Measurements from ENCODE around the gene VBP1. TPM values are rescaled to one million over a fixed set of nuclear protein-coding genes. Genes with fewer than 3 reads are reported as not detected.
"Not testable (repeated sequence)": the region's sequence is repeated elsewhere in the genome, so short reads cannot be mapped to it uniquely, and the experiment has no call there.

Gene VBP1
- total RNA-seq, 1 experiment from 2014 or later, result 77.3 TPM

DNA sequence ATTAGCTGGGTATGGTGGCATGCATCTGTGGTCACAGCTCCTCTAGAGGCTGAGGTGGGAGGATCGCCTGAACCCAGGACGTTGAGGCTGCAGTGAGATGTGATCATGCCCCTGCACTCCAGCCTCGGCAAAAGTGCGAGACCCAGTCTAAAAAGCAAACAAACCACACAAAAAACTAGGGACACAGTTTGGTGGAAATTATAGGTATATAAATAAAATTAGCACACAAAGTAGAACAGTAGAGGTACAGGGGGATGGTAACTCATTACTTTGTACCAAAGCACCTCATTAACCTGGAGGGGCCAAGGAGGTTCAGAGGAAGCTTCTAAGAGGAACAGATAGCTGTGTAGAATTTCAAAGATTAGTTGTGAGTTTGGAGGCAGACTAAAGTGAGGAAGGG, 5.1 kb downstream of the VBP1 start:
- TF ChIP-seq EGR1 (IDR thresholded peaks at IDR 0.05; ENCODE audit: low read depth) (no peak), CBX3 (IDR thresholded peaks at IDR 0.05; ENCODE audit: low read depth) (no peak), EZH2phosphoT487 (IDR thresholded peaks at IDR 0.05; ENCODE audit: borderline replicate concordance) (no peak)
- intact Hi-C loops (cut with micrococcal nuclease), result no loop called here
- ATAC-seq, result no peak
- H3K79me2 ChIP-seq (ENCODE audit: insufficient read depth, low read length), result peaks cover 77% of the 10 kb centered on the region
- ChIA-PET CTCF (no interaction called here), POLR2A (no interaction called here), RAD21 (ENCODE audit: low non-redundant PET in 1 of 2, low total read pairs in 2 of 2, uncharacterized antibody in 2 of 2, unreplicated experiment in 2 of 2) (no interaction called here)
- no peak overlapping the region for H3K27ac ChIP-seq (ENCODE audit: low read depth, low read length)
- no peak overlapping the region for H2AFZ ChIP-seq (ENCODE audit: low read depth, low read length, poor library complexity, severe bottlenecking)
- H3K9me2 ChIP-seq (ENCODE audit: insufficient read depth), result no peaks in the 10 kb centered on the region
- H3K27me3 ChIP-seq (ENCODE audit: insufficient read depth, low read length), result no peaks in the 10 kb centered on the region
- H3K9ac ChIP-seq (ENCODE audit: low read length), result no peak overlapping the region
- H3K9me3 ChIP-seq (ENCODE audit: control insufficient read depth in 1 of 2, insufficient read depth in 1 of 2, low read depth in 1 of 2, low read length in 2 of 2), result no peaks in the 10 kb centered on the region
- H3K4me3 ChIP-seq (replicated peaks in 1 of 2; ENCODE audit: low read depth in 1 of 2, low read length in 2 of 2), result no peak overlapping the region
- no peak for DNase-seq (ENCODE audit: low read depth, low spot score)
- no peaks in the 10 kb centered on the region for H3K36me3 ChIP-seq (ENCODE audit: control insufficient read depth in 1 of 2, insufficient read depth in 2 of 2, low read length in 2 of 2)
- peaks cover 0 to 6% of the 10 kb centered on the region in 2 experiments; a peak in 2 of 4 replicates for H3K4me1 ChIP-seq (ENCODE audit: control insufficient read depth in 1 of 2, insufficient read depth in 2 of 2, low read length in 2 of 2)
- H4K20me1 ChIP-seq (ENCODE audit: insufficient read depth), result no peaks in the 10 kb centered on the region
- no peak overlapping the region for H3K4me2 ChIP-seq (ENCODE audit: low read length)
- BruUV-seq (replicated peaks), result no TSS peak

- H3K4me1 ChIP-seq (ENCODE audit: control insufficient read depth in 1 of 2, insufficient read depth in 2 of 2, low read length in 2 of 2); BruUV-seq (replicated peaks): not testable (repeated sequence)
Observed at GRCh38 chrX:155223746-155224145, 7.5 kb downstream of the VBP1 start.

GRCh38 chrX:155225774-155226173, 9.5 kb downstream of the VBP1 start:
- H3K79me2 ChIP-seq (ENCODE audit: insufficient read depth, low read length), result peaks cover 33% of the 10 kb centered on the region
- no peak for DNase-seq (ENCODE audit: low read depth, low spot score)
- BruUV-seq (replicated peaks), result no TSS peak
- no peak overlapping the region for H2AFZ ChIP-seq (ENCODE audit: low read depth, low read length, poor library complexity, severe bottlenecking)
- no peak for ATAC-seq
- H3K4me2 ChIP-seq (ENCODE audit: low read length), result no peak overlapping the region
- no peaks in the 10 kb centered on the region for H3K9me3 ChIP-seq (ENCODE audit: control insufficient read depth in 1 of 2, insufficient read depth in 1 of 2, low read depth in 1 of 2, low read length in 2 of 2)
- H3K27me3 ChIP-seq (ENCODE audit: insufficient read depth, low read length), result no peaks in the 10 kb centered on the region
- no peak overlapping the region for H3K27ac ChIP-seq (ENCODE audit: low read depth, low read length)
- ChIA-PET RAD21 (ENCODE audit: low non-redundant PET in 1 of 2, low total read pairs in 2 of 2, uncharacterized antibody in 2 of 2, unreplicated experiment in 2 of 2) (no interaction called here), CTCF (interaction anchor here (2.8 kb wide), 1 partner anchor 9 kb away, joined by 13 read pairs; the partner anchor contains the start of gene VBP1), POLR2A (interaction anchor here (2.3 kb wide), 1 partner anchor 9 kb away, joined by 6 read pairs; the partner anchor contains the start of gene VBP1)
- no peaks in the 10 kb centered on the region for H4K20me1 ChIP-seq (ENCODE audit: insufficient read depth)
- intact Hi-C loops (cut with micrococcal nuclease), result no loop called here
- peaks cover 6 to 11% of the 10 kb centered on the region in 2 experiments for H3K36me3 ChIP-seq (ENCODE audit: control insufficient read depth in 1 of 2, insufficient read depth in 2 of 2, low read length in 2 of 2)
- no peaks in the 10 kb centered on the region for H3K4me1 ChIP-seq (ENCODE audit: control insufficient read depth in 1 of 2, insufficient read depth in 2 of 2, low read length in 2 of 2)
- no peak overlapping the region for H3K4me3 ChIP-seq (replicated peaks in 1 of 2; ENCODE audit: low read depth in 1 of 2, low read length in 2 of 2)
- H3K9ac ChIP-seq (ENCODE audit: low read length), result no peak overlapping the region
- no peaks in the 10 kb centered on the region for H3K9me2 ChIP-seq (ENCODE audit: insufficient read depth)
- no peak for TF ChIP-seq SRF (IDR thresholded peaks at IDR 0.05; ENCODE audit: low read depth)
- TF ChIP-seq MAX (IDR thresholded peaks at IDR 0.05), result no peak
- TF ChIP-seq POLR2AphosphoS5 (IDR thresholded peaks at IDR 0.05; ENCODE audit: low read depth, low read length), result no peak
- no peak for TF ChIP-seq TCF7L2 (IDR thresholded peaks at IDR 0.05; ENCODE audit: borderline replicate concordance, extremely low read depth, insufficient read depth, insufficient read length)
- TF ChIP-seq ZNF274 (IDR thresholded peaks at IDR 0.05; ENCODE audit: low read depth, low read length), result no peak
- TF ChIP-seq CEBPB (IDR thresholded peaks at IDR 0.05; ENCODE audit: low read depth), result no peak
- TF ChIP-seq EGR1 (IDR thresholded peaks at IDR 0.05; ENCODE audit: low read depth), result no peak
- TF ChIP-seq SP1 (IDR thresholded peaks at IDR 0.05; ENCODE audit: low read depth), result no peak
- no peak for TF ChIP-seq POLR2A (IDR thresholded peaks at IDR 0.05; ENCODE audit: borderline replicate concordance, extremely low read depth, insufficient read depth, insufficient read length)
- TF ChIP-seq ATF3 (IDR thresholded peaks at IDR 0.05), result no peak
- no peak for TF ChIP-seq CTCF (IDR thresholded peaks at IDR 0.05 in 2 of 3, conservative IDR thresholded peaks at IDR 0.05 in 1 of 3; ENCODE audit: borderline replicate concordance in 1 of 3, insufficient read depth in 1 of 3, low read depth in 2 of 3, low read length in 2 of 3)
- no peak for TF ChIP-seq ZFX (IDR thresholded peaks at IDR 0.05)

More at GRCh38 chrX:155223746-155224145, 7.5 kb downstream of the VBP1 start:
- H4K20me1 ChIP-seq (ENCODE audit: insufficient read depth); intact Hi-C loops (cut with micrococcal nuclease); H3K9ac ChIP-seq (ENCODE audit: low read length); DNase-seq (ENCODE audit: low read depth, low spot score); H3K9me3 ChIP-seq (ENCODE audit: control insufficient read depth in 1 of 2, insufficient read depth in 1 of 2, low read depth in 1 of 2, low read length in 2 of 2); H3K36me3 ChIP-seq (ENCODE audit: control insufficient read depth in 1 of 2, insufficient read depth in 2 of 2, low read length in 2 of 2); H3K27ac ChIP-seq (ENCODE audit: low read depth, low read length); H3K9me2 ChIP-seq (ENCODE audit: insufficient read depth); H3K4me2 ChIP-seq (ENCODE audit: low read length); RAD21 ChIA-PET (ENCODE audit: low non-redundant PET in 1 of 2, low total read pairs in 2 of 2, uncharacterized antibody in 2 of 2, unreplicated experiment in 2 of 2); H2AFZ ChIP-seq (ENCODE audit: low read depth, low read length, poor library complexity, severe bottlenecking); H3K27me3 ChIP-seq (ENCODE audit: insufficient read depth, low read length); H3K4me3 ChIP-seq (replicated peaks in 1 of 2; ENCODE audit: low read depth in 1 of 2, low read length in 2 of 2); POLR2A ChIA-PET; ATAC-seq; CTCF ChIA-PET: not testable (repeated sequence)
- peaks cover 53% of the 10 kb centered on the region for H3K79me2 ChIP-seq (ENCODE audit: insufficient read depth, low read length)
